Activated naive CD4-positive, alpha-beta T cell (primary cell): ENCODE results near the gene PRKN.
"Not testable (repeated sequence)": the region's sequence is repeated elsewhere in the genome, so short reads cannot be mapped to it uniquely, and the experiment has no call there.

Experiments
- DNase-seq, 4 experiments: peaks; one replicate each; lab custom pipeline; 2025; lab: John Stamatoyannopoulos, UW

Gene PRKN

DNA sequence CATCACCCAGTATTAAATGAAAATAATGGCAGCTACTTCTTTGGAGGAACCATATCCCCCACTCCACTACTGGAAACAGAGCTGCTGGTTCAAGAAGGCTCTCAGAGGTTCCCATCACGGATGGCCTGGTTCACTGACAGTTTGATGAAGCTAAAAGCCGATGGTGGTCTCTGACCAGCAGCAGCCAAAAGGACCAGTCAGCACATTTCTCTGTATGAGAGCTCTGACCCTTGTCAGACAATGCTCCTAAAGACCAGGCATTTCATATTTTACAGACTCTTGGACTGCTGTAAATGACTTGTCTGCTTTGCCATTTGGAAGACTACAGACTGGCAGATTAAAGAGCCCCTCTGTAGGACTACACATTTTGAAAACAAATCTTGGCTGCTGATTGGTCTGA lies 16.6 kb downstream of the PRKN start:
- no peak for DNase-seq

DNA sequence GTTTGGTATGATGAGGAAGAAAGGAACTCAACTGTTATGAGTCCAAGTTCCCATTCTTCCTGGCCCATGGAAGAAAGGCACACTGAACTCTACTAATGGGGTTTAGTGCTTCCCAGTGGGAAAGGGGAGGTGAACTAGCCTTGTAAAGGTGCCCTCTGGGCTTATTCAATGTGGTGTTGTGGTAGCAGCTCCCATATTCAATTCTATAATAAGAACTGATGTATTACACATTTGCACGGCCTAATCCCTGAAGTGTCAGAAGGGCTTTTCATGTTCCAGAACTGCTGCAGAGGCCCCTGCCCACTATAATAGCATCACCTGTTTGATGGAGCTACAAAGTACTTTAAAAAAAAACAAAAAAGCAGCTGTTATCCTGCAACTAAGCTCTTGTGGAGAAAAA lies 17.1 kb downstream of the PRKN start:
- DNase-seq = no peak

DNA sequence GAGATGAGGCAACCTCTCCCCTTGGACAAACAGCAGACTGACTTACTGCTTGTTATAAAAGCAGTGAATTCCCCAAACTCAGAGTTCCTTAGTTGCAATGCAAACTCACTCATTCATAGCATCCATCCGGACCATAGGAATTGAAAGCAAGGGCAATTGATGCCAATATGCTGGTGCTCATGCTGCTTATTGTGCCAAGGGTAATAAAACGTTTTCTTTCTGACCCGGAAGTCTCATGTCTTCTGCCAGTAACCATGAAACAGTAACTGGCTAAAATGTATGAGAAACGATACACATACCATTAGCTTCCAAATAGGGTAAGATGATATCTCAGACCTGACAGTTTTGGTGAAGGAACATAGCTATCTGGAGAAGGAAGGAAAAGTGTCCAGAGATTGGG lies 18.1 kb downstream of the PRKN start:
- DNase-seq = no peak

DNA sequence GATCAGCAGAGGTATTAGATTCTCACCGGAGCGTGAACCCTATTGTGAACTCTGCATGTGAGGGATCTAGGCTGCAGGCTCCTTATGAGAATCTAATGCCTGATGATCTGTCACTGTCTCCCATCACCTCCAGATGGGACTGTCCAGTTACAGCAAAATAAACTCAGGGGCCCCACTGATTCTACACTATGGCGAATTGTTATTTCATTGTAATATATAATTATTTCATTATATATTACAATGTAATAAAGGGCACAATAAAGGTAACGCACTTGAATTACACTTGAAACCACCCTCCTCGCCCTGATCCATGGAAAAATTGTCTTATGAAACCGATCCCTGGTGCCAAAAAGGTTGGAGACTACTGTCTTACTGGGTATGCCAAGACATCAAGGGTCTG lies 18.6 kb downstream of the PRKN start:
- DNase-seq = no peak

DNA sequence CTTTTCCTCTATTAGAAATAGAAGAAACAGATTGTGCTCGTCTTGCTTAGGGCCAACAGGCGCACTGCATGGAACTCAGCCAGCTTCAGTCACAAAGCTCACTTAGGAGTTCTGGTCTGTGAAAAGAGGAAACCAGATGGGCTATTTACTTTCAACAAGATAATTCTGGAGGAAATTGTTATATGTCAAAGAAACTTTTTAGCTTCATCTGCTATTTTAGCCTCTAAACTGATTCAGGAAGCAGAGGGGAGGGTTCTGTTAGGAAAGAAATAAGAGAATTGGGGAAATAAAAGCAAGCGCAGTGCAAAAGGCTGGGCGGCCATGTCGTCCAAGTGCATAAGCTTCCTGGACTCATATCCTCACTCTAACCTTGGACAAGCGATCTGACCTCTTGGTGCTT lies 21.3 kb downstream of the PRKN start:
- no peak for DNase-seq

DNA sequence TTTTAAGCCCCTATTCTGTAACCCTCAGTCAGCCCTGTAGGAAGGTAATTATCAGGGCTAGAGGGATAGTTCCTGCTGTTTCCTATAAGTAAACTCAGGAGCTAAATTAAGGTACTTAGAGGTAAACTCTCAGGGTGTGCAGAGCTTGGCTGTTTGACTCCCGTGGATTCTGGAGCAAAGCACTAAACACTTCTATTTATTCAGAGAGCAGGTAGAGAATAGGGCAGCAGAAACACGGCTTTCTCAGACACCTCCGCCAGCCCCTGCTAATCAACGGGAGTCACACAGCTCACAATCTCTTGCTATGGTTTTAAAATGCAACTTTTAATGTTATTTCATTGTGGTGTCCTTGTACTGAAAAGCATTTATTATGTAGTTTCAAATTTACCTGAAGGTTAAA lies 21.8 kb downstream of the PRKN start:
- no peak for DNase-seq

DNA sequence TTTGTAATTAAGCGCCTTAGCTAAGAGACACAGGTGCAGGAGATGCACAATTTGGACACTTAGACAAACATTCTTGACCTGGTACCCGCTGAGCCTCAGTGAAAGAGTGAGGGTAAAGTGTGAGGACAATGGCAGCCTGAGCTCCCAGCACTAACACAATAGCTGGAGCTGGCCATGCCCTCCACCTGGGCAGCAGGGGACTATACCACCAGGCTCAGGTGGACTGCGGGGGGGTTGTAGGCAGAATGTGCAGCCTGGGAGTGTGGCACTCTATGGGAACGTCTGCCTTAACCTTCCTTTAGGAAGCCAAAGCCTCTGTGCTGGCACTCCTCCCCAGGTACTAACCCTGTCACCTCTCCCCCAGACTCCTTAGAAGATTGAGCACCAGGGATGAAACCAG lies 23.6 kb downstream of the PRKN start:
- no peak for DNase-seq

DNA sequence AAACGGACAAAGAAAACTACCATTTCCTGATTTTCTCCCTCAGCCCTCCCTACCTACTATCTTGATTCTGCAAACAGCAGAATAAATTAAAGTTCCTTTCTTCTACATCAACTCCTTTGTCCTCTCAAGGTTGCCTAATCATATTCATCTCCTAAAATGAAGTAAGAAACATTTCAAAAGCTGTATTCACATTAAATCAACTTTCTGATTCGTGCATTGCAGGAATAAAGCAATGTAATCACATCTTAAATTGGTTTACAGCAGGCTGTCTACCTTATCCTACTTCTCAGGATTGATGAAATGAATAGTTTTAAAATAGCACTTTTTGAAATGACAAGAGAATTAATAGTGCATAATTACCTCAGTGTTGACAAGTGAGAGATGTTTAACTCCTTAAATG lies 25.1 kb downstream of the PRKN start:
- DNase-seq = no peak

DNA sequence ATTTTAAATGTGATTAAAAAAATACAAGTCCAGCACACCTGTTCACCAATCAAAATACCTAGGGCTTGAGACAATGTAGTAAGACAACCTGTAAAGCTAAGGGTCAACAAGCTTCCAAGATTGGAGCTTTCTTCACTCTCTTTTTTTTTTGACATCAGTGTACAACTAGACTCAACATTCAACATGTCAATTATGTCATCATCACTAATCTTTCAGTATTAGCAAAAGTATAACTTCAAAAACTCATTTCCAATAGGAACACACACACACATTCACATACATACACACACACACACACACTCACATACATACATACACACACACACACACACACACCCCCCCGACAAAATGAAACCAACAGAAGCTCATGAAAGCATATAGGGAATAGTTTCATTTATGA lies 26.0 kb downstream of the PRKN start:
- DNase-seq = no peak

DNA sequence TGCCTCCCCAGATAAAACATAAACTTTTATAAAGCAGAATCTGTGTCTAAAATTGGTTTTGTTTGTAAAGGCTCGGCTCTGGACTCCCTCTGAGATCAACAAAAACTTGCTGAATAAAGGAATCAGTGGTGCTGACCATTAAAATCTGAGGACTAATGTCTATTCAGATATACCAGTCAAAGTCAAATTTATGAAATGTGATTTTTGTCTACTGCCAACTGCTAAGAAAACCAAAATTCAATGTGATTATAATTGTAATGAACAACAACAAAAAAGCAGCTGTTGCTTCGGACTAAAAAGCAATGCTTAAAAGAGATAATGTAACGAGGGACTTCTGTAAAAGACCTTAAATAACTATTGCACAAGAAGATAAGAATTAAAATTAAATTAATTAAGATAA lies 26.6 kb downstream of the PRKN start:
- no peak for DNase-seq

DNA sequence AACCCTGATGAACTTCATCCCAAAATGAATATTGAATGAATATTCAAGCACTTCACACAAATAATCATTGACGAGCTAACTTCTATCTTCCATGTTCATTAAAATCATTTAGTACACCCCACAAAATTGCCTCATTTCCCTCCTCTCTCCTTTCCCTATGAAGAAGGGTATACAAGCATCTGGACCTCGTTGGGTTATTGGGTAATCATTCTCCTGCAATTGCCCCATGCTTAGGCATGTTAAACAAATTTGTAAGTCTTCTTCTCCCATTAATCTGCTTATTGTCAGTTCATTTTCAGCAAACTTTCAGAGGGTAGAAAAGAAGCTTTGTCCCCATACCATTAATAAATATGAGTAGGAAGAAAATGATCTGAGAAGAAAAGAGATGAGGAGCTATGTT lies 27.6 kb downstream of the PRKN start:
- no peak for DNase-seq

DNA sequence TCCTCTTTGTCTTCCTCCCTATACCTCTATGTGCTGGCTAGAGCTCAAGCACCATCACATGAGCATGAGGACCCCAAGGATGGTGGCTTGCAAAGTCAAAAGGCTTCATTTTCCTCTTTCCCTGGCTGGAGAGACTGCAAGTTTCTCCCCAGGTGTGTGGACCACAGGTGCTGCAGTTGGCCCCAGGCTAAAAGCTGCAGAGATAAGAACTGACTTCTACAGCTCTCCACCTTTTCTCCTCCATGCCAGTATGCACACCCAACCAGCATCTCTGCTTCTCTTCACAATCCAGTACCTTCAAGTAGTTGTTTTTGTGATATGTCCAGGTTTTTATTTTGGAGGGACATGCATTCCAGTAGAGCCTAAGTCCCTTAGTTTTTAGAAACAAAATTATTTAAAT lies 29.1 kb downstream of the PRKN start:
- no peak for DNase-seq

DNA sequence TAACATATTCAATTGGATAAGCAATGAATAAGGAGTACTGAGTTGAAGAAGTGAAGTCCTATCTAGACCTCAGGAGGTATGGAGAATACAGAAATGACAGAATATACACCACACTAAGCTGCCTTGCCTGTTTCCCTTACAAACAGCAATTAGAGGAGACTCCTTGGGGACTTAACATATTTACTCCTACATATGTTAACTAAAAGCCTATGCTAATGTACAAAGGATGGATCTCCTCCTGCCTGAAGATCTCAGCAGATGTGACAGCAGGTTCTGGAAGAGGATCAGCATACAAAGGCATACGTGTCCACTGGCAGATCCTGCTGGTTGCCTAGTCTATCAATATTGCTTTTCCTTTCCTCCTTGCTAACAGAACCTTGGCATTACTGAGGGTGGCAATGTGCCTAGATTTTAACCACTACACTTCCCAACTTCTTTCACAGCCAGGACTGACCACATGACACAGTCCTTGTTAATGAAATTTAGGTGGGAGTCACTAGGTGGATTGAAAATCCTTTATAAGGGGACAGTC lies 29.6 kb downstream of the PRKN start:
- no peak for DNase-seq

DNA sequence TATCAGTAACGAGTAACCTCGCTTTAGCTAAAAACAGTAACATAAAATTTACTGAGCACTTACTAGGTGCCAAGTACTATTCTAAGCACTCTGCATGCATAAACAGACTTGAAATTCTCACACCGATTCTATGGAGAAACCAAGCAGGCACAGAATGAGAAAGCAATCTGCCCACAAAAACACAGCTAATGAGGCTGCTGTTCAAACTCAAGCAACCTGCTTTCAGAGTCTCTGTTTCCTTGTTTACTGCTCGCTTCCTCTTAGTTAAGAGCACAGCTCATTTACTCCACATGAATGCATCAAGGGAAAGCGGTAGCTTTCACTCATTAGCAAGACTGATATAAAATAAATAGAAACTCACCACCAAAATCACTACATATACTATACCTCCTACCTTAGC lies 37.4 kb downstream of the PRKN start:
- DNase-seq = no peak

DNA sequence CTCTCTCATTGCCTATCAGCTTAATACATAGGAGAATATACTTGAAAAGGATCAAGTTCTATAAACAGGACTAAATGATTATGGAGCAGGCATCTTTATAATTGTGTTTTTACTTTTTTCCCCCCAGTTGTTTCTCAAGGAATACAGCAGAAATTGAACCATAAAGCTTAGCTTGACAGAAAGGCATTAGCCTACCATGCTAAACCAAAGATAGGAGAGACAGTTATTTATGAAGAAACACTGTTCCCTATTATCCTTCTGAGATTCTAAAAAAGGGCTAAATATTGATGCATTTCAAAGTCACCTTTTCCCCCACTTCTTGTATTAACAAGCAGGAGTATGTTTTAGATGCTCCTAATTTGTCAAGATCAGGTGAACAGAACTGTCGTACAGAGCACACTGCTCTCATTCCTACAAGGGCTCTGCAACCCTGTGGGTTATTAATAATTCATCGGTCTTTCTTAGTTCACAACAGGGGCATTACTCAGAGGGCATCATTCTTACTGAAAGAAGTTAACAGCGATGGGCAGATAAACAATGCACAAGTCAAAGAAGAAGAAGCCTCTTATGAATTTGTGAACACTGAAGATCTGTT lies 38.7 kb downstream of the PRKN start:
- no peak for DNase-seq

DNA sequence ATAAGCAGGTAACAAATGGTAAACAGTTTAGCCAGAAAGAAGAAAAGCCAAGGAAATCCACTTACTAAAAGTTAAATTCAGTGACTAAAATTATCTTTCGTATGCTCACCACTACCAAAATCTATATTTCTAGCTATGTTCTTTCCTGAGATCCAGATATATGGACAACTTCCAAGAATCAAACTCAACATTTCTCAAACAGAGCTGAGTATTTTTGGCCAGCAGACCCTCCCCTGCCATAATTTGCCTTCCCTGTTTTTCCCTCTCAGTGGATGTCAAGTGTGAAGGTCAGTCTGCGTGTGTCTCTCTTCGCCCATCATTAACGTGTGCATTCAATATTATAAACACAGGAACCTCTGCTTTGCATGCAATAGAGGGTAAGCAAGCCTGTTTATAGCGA lies 42.0 kb downstream of the PRKN start:
- DNase-seq = no peak

DNA sequence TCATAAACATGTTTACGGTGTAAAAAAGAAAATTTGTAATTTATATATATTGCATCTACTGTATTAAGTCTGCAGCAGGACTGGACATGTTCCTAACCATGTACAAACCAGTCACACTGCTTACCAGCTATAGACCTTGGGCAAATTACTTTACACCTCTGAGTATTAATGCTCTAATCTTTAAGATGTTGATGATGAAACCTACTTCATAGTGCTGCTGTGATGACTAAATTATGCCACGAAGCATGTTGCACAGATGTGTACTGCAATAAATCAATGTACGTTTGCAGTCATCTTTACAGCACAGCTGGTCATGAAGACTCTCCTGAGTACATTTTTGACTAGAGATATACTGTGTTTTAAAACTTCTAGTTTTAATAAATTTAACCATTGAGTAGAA lies 42.6 kb downstream of the PRKN start:
- no peak for DNase-seq

DNA sequence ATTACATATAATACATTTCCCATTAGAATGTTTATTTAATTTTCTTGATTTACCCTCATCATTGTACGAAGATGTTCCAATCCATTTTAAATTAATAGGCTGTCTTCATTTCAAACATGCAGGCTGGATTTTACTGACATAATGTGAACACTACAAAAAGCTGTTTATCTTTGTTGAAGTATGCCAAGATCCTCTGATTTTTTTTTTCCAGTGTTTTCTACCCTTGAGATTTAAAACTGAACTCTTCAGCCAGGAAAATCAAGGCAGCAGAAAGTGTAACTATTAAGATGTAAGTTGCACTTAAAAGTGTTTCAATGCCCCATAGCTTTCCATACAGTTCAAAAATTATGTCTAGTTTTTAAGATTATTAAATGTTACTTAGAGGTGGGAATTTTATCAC lies 43.5 kb downstream of the PRKN start:
- no peak for DNase-seq

DNA sequence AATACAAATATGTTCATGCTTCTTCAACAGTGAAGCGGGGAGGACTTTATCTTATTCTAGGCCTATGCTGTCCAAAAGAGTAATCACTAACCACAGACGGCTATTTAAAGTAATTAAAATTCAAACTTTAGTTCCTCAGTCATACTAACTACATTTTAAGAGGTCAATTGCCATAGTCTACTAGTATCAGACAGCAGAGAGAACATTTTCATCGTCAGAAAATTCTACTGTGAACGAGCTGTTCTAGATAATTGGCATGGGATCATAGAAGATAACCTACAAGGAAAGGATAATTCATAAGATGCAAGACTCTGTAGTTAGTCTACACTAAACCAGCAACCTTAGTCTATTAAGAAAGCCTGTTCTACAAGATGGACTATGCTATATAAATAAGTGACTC lies 44.4 kb downstream of the PRKN start:
- DNase-seq = no peak

DNA sequence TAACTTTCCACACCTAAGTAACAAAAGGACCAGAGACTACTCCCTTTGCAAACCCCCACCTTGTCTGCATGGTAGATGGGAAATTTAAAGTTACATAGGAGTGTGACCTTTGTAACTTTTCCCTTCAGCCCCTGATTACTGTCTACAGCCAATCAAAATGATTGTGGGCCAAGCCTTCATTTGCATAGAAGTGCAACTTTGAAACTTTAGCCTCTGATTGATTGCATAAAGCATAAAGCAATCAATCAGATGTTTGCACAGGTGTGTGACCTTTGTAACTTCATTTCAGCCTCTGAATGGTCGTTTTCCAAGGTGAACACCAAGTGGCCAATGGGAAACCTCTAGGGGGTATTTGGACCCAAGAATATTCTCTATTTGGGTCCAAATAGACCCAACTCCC lies 46.1 kb downstream of the PRKN start:
- no peak for DNase-seq

DNA sequence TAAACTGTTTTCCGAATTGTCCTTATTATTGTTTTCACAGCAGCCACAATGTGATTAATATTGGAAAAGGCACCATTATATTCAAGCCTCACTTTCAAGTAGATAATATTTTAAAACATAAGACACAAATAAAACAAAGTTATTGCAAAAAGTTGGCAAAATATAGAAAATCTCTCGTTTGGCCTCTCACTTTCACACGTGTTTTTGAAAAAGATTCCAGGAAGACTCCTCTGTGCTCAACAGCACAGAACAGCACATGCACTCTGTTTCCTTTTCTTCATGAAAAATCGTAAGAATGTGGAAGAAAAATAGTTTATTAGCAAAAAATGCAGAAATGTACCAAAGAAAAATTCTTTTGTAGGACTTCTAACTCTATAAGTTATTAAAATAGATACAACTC lies 46.7 kb downstream of the PRKN start:
- DNase-seq = no peak

DNA sequence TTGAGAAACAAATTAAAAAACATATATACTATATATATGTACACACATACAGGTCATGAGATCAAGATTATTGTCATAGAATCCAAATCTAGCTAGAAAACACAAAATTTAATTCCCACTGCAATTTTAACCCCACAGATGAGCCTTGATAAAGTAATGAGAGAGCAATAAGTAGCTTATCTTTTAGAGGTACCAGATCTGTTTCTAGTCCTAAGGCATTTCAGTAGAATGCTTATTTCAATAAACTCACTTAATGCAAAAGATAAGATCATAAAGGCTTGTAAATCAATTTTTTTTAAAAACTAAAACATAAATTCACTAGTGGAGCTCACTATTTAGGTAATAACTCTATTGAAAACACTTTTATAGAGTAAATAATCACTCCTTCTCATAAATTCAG lies 47.2 kb downstream of the PRKN start:
- DNase-seq = no peak

DNA sequence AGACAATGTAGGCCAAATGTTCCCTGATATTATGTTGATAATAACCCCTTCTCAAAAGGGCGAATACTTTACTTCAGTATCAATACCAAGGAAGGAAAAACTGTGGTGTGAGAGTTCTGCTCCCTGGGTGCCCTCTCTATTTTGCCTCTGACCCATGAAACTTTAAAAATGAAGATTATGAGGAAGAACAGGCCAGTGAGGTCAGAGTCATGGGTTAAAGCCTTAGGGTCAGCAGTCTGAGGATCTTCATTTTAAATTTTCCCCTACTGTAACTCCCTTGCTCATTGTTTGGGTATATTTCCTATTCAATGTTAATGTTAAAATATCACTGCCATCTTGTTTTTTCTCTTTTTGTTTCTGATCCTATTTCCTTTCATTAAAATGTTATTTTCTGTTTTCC lies 47.9 kb downstream of the PRKN start:
- no peak for DNase-seq

DNA sequence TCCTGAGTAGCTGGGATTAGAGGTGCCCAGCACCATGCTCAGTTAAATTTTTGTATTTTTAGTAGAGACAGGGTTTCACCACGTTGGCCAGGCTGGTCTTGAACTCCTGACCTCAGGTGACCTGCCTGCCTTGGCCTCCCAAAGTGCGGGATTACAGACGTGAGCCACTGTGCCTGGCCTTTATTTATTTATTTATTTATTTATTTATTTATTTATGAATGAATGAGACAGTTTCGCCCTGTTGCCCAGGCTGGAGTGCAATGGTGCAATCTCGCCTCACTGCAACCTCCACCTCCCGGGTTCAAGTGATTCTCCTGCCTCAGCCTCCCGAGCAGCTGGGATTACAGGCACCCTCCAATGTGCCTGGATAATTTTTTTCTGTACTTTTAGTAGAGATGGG lies 48.7 kb downstream of the PRKN start:
- not testable (repeated sequence) for DNase-seq

DNA sequence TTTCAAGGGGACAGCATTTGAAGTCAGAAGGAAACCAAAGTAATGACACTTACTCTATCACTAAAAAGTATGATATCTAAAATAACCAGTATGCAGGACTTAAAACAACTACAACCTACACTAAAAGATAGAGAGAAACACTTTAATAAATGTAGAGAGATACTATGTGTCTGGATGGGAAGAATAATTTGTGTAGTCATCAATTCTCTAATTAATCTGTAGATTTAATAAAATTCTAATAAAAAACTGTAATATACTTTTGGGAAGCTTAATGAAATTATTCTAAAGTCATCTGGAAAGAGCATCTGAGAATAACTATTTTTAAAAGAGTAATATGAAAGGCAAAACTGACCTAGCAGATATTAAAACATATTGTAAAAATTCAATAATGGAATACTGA lies 52.1 kb downstream of the PRKN start:
- no peak for DNase-seq
